Naive thymus-derived CD8-positive, alpha-beta T cell (primary cell): ENCODE data around the gene PPP2R5C. TPM values are rescaled to one million over a fixed set of nuclear protein-coding genes. Genes with fewer than 3 reads are reported as not detected.

Experiments used
- ATAC-seq, 2 donors: fragments of 150-1000 bp; cut with Tn5 transposase in 1 of 2; sonication (Bioruptor Pico), chemical (Tn5 transposase) in 1 of 2; 1 replicate in 1 of 2; 2 replicates in 1 of 2; pipeline ENCODE4 v1.10.0; 2021; ENCODE audit warnings: mild to moderate bottlenecking in 2 of 2, moderate library complexity in 2 of 2
- POLR2A ChIA-PET: fragments of 350-600 bp; sonication (Branson Sonifier 250); formaldehyde crosslinking; loops from one replicate; lab custom pipeline; 2021; ENCODE audit warnings: antibody characterized with exemption; lab: Charles Lee
- DNase-seq, 10 donors: peaks; one replicate each; pipeline versions ENCODE4 v3.0.0 to v3.0.0-alpha.2; 2020 to 2022
- H3K27ac Mint-ChIP-seq, 10 donors: one replicate each; pipeline ENCODE4 v1.8.0; 2020 to 2022; ENCODE audit warnings: mild to moderate bottlenecking in 10 of 10, mixed read lengths in 10 of 10, moderate library complexity in 4 of 10, inconsistent platforms in 1 of 10
- H3K27me3 Mint-ChIP-seq, 5 donors: one replicate each; pipeline ENCODE4 v1.8.0; 2021 to 2022; ENCODE audit warnings: mixed read lengths in 5 of 5
- H3K36me3 Mint-ChIP-seq, 3 donors: one replicate each; pipeline ENCODE4 v1.8.0; 2020 to 2022; ENCODE audit warnings: mixed read lengths in 3 of 3, mild to moderate bottlenecking in 2 of 3, inconsistent platforms in 1 of 3
- H3K4me1 Mint-ChIP-seq, 4 donors: one replicate each; pipeline ENCODE4 v1.8.0; 2021 to 2022; ENCODE audit warnings: mixed read lengths in 4 of 4
- H3K4me3 Mint-ChIP-seq, 10 donors: one replicate each; pipeline ENCODE4 v1.8.0; 2020 to 2022; ENCODE audit warnings: mild to moderate bottlenecking in 10 of 10, mixed read lengths in 10 of 10, moderate library complexity in 6 of 10, inconsistent platforms in 1 of 10
- H3K9me3 Mint-ChIP-seq, 9 donors: one replicate each; pipeline ENCODE4 v1.8.0; 2020 to 2022; ENCODE audit warnings: mixed read lengths in 9 of 9, mild to moderate bottlenecking in 3 of 9, inconsistent platforms in 1 of 9, moderate library complexity in 1 of 9
- polyA plus RNA-seq, 3 donors: library from polyadenylated mRNA; unstranded; fragments of 300-500 nt; fragmentation: Illumina TruSeq; gene quantifications; one replicate each; pipeline ENCODE4 v1.2.3, GENCODE V29; 2021
- total RNA-seq, 8 experiments: library from RNA in 2 of 8; stranded (reverse) in 2 of 8; gene quantifications; one replicate each; pipeline ENCODE4 v1.2.3 and lab custom pipeline; 2021 to 2026

The PPP2R5C gene
- total and polyA plus RNA-seq, 5 experiments from 2014 or later: 143 to 418 (median 237) TPM

GRCh38 chr14:101972126-101972866 lies 210.8 kb downstream of the PPP2R5C start:
- no peaks in the 10 kb centered on the region for H3K27me3 Mint-ChIP-seq
- no peaks in the 10 kb centered on the region for H3K9me3 Mint-ChIP-seq
- no peak for ATAC-seq
- H3K36me3 Mint-ChIP-seq: peaks cover 0 to 51% (median 3%) of the 10 kb centered on the region in 3 donors
- peaks cover 23 to 57% (median 49%) of the 10 kb centered on the region in 4 donors for H3K4me1 Mint-ChIP-seq
- H3K27ac Mint-ChIP-seq: peak overlapping the region in 2 of 10 donors; percentile 13 to 27
- H3K4me3 Mint-ChIP-seq: peak overlapping the region in 1 of 10 donors; percentile 40
- no peak for DNase-seq
- POLR2A ChIA-PET: no interaction called here

- H3K9me3 Mint-ChIP-seq: no peaks in the 10 kb centered on the region
- H3K27ac Mint-ChIP-seq: peak overlapping the region in 1 of 10 donors; percentile 78
- H3K4me3 Mint-ChIP-seq: no peak overlapping the region
- POLR2A ChIA-PET: no interaction called here
- DNase-seq (no peak), ATAC-seq (no peak)
- peaks cover 17 to 48% (median 39%) of the 10 kb centered on the region in 4 donors for H3K4me1 Mint-ChIP-seq
- H3K27me3 Mint-ChIP-seq: no peaks in the 10 kb centered on the region
- H3K36me3 Mint-ChIP-seq: peaks cover 0 to 56% (median 3%) of the 10 kb centered on the region in 3 donors
These were observed 211.8 kb downstream of the PPP2R5C start for GRCh38 chr14:101973356-101973755.

- Mint-ChIP-seq H3K27me3 (no peaks in the 10 kb centered on the region), H3K27ac (no peak overlapping the region), H3K36me3 (peaks cover 2 to 54% (median 12%) of the 10 kb centered on the region in 3 donors), H3K4me3 (no peak overlapping the region), H3K9me3 (no peaks in the 10 kb centered on the region), H3K4me1 (peaks cover 13 to 36% (median 26%) of the 10 kb centered on the region in 4 donors)
- ATAC-seq (no peak), DNase-seq (no peak)
- POLR2A ChIA-PET: interaction anchor here (0.7 kb wide), 1 partner anchor 33 kb away, joined by 3 read pairs; no protein-coding TSS in a partner anchor
These were observed 213.7 kb downstream of the PPP2R5C start for GRCh38 chr14:101975231-101975630.

Other genes starting within 250 kb of the PPP2R5C start
- gene DIO3, start 200.2 kb upstream of the PPP2R5C start, total RNA-seq: not detected
- not detected for gene DIO3, start 200.2 kb upstream of the PPP2R5C start, polyA plus RNA-seq
- 100 to 1,000 TPM; 257 to 278 TPM for gene DYNC1H1, start 202.9 kb downstream of the PPP2R5C start, total RNA-seq
- 10 to 100 TPM; 23.4 to 42.0 (median 30.5) TPM for gene DYNC1H1, start 202.9 kb downstream of the PPP2R5C start, polyA plus RNA-seq